GOT3 (cell line): ENCODE results near the gene MIPEP.

Experiments used
- DNase-seq: peaks from one replicate; lab custom pipeline; 2025; ENCODE audit warnings: mixed read lengths; lab: John Stamatoyannopoulos, UW

Gene MIPEP

DNA sequence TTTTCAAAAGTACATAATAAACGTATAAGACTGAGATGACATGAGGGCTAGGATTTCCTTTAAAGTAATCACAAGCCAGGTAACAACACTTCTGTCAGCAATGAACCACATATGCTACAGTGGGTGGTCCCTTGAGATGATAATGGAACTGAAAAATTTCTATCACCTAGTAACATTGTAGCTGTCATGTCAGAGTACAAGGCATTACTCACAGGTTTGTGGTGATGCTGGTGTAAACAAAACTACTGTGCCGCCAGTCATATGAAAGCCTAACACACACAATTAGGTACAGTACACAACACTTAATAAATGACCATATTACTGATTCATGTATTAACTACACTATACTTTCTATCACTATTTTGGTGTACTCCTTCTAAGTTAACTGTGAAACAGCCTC is 36.8 kb downstream of the MIPEP start:
- DNase-seq: no peak

DNA sequence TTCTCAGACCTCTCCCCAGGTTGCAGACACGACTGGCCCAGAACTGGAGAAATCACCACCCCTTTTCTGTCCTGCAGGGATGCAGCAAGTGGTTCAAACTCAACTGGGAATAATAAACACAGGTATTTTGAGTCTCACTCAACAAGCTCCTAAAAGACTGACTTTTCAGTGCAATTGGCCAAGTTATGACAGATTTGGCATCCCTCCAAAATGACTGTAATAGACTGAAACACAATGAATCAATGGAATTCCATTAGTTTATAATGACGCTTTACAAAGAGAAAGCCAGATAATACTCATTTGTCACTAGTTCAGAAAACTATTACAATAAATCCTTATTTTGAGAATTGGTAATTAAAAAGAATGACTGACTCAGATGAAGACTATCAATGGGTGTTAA is 38.1 kb downstream of the MIPEP start:
- no peak for DNase-seq

DNA sequence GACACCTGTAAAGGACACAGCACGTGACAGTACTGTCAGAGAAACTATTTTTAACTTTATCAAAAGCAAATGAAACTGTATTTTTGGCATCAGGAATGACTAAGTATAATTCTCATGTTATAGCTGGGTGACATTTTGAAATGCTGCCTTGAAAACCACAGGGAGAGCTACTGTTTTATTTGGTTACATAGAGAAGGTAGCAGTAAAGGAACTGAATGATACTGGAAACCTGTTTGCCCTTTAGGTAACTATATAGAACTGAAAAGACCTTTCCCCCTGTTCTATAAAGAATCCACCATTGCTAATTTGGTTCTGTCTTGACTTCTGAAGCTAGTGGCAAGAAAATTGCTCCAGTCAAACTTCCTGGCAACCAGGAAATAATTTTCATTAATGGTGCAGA is 39.1 kb downstream of the MIPEP start:
- no peak for DNase-seq

DNA sequence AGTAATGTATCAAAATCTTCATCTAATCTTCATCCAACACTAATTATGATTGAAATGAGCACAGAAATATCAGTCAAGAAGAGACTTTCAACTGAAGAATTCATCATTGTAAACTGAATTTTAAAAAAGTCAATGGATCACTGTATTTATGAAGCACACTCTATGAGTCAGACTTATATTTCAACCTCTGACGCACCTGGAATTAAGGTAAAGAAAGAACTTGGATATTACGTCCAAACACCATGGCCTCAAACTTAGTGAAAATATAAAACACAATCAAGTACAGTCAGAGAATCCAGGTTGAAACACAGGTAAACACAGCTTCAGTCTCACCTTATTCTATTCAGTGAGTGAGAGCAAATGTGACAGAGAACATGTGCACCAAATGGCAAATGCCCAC is 39.5 kb downstream of the MIPEP start:
- no peak for DNase-seq

DNA sequence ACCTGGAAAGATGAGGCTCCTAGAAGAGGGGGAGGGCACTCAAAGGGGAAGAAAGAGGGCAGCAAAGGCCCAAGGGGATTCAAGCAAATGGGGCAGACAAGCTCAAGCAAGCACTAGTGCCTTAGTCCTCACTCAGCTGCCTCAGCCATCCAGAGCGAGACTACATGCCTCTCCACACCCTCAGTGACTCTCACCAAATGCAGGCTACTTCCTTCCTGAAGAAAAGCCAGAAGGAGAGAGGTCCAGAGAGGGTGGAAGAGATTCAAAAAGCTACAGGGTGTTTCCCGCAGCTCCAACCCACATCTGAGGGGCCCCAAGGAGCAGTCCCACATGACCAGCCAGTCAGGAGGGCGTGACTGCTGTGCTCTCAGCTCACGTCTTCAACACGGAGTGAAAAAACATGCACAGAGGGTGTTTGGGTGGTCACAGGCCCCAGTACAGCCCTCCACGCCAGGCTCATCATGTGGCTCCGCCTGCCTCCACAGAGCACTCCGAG is 40.5 kb downstream of the MIPEP start:
- DNase-seq: no peak

DNA sequence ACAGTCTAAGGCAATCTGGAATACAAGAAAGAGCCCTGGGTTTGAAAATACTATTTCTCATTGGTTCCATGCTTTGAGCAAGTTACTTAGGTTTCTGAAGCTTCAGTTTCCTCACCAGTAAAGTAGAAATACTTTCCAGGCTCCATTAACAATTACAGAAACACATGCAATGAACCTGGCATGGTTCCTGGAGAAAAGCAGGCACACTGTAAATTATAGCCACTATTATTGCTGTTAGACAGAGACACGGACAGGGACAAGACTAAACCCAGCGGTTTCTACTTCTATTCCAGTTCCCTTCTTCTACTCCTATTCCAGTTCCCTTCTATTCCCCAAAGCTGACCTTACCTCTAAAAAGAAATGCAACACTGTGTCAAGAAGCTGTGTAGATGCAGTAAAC is 41.2 kb downstream of the MIPEP start:
- DNase-seq: no peak

DNA sequence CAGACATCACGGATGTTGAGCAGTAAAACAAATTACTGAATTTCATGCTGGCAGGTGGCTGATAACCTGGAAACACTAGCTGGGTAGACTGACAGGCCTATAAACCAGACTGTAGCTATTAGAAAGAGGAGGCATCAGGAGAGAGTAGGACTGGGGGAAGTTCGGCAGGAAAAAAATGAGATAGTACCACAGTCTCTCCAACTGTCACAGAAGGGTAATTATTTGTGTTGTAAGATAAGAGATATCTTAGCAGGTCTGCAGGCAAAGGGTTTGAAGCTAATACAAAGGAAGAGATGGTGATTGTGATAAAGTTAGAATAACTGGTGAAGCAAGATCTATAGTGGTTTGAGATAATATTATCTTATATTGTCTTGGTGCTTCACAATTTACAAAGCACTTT is 41.7 kb downstream of the MIPEP start:
- no peak for DNase-seq

DNA sequence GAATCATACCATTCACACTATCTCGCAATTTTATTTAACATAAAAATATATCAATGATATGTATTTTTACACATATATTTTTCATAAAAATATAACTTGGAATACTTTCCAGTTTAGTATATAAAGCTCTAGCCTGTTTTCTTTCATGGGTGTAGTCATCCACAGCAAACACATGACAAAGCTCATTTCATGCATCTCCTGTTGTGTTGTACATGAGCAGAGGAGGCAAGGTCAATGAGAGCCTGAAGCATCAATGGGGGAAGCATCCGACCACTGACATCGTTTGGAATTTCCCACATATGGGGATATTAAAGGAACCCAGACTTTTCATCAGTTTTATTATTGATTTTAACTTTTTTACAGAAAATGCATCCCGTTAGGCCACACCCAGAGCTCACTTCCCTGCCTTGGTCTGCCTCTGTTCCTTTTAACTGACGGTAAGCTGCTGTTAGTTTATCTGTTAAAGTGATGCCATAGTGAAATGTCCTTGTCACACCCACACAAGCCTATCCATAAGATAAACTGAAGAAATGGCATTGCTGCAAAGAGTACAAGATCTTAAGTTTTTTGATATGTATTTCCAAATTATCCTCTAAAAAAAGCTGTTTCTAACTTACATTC is 44.0 kb downstream of the MIPEP start:
- no peak for DNase-seq

DNA sequence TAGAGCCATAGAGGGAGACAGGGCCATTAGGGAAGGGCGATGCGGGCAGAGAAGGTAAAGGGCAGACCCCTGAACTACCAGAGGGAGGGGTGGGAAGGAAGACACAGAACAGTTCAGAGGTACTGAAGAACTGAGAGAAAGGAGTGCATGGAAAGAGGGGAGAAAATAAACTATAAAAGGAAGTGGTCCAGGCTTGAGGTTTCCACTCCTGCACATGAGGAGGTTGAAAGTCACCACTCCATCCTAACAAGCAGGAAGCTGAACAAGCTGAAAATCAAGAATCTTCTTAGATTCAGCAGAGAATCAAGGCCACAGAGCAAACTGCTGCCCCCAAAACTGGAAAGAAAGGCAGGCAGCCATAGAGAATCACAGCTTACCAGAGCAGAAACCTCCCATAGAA is 45.1 kb downstream of the MIPEP start:
- DNase-seq: no peak

DNA sequence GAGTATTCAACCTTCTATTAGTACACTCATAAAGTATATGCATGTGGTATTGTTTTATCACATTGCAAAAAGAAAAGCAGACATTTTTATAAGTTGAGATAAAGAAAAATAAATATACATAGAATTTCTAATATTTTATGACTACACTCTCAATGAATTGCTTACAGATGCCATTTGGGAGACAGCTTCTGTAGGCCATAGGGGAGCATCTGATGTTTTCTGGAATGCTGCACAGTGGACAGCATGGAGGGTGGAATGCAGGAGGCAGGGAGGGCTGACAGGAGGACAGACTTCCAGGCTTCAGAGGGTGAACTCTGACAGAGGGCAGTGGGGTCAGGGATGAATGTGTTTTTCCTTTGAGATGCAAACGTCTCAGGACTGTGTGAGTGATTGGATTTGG is 45.8 kb downstream of the MIPEP start:
- no peak for DNase-seq

DNA sequence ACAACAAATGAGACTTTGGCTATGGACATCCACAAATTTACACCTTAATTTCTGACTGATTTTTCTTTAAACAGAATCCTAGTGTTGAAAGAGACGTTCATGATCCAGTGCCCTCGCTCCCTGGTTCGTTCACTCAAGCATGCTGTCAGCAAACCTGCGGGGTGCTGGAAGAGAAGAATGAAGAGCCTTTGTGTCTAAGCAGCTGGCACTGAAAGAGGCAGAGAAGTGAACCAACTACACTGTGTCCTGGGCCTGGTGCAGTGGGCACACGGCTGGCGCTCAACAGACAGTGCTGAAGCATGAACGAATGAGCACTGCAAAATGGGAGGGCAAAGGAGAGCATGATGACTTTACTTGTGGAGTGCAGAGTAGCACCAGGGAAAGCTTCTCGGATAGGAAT is 46.8 kb downstream of the MIPEP start:
- DNase-seq: no peak

DNA sequence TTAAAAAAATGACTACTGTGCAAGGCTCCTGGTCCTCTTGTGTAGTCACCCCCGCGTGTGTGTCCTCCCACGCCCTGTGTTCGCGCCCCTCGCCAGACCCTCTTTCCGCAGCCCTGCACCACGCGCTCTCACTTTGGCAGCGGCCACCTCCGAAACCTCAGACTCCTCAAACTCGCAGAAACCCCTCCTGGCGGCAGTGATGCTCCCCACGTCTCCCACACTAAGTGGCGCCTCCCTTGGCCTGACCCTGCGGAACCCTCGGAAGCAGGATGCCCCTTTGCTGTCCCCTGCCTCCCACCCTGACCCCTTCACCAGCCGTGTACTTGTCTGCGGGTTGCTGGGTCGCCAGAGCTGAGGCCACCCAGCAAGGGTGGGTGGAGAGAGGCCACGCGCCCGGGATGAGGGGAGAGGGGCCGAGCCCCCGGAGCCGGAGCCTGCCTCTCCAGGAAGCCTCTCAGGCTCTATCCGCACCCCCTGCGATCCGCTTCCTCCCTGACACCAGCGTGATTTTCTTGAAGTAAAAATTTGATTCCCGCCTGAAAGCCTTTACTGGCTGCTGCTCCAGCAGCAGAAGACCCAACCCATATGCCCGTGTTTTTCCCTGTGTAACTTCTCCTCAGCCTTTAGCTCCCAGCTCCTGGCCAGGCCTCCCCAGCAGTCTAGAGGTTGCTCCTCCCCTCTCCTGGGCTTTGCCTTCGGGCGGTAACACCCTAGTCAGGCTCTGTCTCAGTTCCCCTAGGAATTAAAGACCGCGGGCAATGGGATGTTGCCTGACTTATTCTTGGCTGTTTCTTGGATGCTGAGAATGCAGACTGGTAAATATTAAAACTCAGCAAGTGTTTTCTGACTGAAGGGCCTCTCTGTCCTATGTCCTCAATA is 55.2 kb downstream of the MIPEP start:
- no peak for DNase-seq

DNA sequence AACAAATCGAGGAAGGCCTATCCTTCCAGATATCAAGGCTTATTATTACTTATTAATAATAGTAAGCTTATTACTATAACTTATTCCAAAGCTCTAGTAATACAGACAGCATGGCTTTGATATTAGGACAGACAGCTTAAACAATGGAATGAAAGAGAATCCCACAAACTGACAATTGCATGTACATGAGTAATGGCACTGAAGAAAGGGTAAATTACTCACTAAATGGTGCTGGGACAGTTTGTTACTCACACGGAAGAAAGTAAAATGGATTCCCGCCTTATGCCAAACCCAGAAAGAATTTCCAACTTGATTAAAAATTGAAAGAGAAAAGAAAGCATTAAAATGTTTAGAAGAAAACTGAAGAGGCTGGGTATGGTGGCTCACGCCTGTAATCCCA is 60.3 kb downstream of the MIPEP start:
- DNase-seq: no peak

DNA sequence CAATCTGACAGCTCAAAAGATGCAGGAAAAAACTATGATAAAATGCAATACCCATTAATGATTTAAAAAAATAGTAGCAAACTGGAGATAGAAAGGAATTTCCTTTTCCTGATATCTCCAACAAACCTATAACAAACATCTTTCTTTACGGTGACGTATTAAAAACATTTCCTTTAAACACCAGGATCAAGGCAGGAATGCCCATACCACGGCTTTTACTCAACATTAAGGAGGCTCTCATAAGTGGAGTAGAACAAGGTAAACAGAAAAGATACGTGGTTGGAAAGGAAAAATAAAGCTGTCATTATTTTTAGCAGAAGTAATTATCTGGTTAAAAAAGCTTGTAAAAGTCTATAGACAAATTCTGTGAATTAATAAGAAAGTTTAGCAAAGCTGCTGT is 61.1 kb downstream of the MIPEP start:
- no peak for DNase-seq

DNA sequence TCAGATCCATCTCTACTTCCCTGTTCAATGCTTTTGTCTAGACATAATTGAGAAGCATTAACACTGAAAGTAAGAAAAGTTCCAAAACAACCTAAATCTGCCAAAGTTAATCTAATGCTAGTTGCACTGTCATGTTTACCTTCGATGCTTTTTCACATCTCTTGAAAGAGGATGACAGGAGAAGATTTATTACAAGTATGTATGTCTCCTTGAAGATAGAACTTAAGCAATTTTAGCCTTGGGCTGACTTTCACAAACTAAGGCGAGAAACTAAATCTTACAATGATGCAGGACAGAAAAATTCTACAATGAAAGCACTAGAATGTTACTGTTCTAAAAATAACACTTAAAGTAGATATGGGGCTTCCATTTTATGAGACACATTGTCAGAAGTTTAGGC is 64.0 kb downstream of the MIPEP start:
- no peak for DNase-seq

DNA sequence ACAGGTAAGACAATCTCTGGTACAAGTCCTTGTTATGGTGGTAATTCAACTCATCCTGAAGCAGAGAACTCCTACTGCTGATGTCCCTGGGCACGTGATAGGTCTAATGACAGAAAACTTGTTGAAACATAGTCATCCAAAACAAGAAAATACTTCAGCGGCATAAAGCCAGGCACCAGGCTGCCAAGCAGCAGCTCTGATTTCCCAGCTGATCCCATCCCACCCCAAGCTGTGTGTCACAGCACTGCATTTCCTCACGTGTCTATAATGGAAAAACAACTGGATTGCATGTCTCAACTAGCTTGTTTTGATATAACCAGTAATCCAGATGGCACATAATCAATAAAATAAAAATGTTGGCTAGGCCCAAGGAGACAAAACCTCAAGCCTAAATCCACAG is 64.8 kb downstream of the MIPEP start:
- DNase-seq: no peak

DNA sequence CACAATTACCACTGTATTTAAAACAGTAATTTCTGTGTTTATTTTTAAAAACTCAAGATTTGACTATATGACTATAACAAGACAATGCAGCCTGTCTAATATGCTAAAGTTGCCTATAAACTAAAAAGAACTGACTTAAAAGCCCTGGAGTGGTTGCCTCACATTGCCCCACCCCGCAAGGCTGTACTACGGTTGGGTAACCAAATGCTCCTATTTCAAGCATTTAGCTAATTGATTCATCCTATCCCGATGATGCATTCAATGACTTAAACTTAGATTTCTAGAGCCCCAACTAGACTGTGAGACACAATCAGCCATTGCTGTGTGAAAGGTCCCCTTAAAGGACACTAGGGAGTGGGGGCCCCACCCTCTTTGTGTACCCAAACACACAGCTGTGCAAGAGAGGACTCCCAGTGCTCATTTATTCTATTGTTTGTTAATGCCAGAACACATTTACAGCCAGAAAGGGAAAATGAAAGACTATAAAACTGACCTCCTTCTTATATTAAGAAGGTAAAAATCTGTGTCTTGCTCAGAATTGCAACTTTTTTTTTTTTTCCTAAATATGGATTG is 66.9 kb downstream of the MIPEP start:
- DNase-seq: no peak

DNA sequence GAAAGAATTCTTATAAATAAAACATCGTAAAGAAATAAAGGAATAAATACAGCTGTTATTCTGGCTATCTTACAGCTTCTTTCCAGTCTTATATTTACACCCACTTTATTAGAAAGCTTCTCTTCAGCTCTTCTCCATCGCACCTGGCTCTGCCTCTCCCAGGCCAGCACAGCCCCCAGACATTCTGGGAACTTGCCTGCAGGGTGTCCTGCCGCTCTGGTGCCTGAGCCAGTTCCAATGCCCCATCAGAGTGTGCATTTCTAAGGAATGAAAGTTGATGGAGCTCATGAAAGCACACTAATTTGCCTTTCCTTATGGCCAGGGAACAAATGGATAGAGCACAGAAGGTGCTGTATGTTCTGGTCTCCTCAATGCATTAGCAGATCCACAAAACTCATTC is 68.7 kb downstream of the MIPEP start:
- DNase-seq: no peak

DNA sequence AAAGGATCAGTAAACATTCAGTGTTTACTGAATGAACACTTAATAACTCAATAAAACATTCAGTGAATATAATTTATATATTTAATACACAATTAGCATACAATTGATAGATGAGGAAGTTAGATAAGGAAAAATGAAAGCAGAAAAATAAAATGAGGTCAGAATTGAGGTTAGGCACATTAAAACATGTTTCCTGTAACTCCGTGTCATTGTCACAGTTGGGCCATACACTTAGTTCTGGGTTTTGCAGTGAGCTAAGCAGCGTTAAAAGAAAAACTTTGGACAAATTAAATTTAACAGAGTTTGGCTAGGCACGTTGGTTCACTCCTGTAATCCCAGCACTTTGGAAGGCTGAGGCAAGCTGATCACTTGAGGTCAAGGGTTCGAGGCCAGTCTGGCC is 71.4 kb downstream of the MIPEP start:
- DNase-seq: no peak

DNA sequence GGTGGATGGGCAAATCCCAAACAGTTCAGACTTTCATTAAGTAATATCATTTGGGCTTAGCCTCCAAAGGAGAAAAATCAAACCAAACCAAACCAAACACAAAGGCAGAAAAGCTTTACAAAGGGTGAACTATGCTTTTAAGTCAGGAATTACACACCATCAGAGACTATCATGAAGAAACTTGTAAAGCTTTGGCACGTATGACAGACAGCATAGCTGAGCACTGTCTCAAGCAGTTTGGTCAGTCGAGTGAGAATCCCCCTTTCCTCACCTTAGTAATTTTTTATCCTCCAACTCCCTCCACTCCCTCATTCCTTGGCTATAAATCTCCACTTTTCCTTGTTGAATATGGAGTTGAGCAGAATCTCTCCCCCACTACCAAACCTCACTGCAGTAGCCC is 72.1 kb downstream of the MIPEP start:
- no peak for DNase-seq

DNA sequence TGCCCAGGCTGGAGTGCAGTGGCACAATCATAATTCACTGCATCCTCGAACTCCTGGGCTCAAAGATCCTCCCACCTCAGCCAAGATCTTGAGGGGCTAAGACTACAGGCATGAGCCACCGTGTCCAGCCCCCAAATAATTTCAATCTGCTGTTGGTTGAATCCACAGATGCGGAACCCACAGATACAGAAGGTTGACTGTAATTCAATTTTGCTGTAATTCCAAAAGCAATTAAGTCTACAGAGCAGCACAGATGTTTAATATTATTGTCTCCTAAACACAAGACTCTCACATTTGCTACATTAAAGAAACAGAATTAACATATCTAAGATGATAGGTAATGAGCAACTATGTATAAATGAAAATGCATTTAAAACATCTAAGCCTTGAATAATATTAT is 75.6 kb downstream of the MIPEP start:
- no peak for DNase-seq

DNA sequence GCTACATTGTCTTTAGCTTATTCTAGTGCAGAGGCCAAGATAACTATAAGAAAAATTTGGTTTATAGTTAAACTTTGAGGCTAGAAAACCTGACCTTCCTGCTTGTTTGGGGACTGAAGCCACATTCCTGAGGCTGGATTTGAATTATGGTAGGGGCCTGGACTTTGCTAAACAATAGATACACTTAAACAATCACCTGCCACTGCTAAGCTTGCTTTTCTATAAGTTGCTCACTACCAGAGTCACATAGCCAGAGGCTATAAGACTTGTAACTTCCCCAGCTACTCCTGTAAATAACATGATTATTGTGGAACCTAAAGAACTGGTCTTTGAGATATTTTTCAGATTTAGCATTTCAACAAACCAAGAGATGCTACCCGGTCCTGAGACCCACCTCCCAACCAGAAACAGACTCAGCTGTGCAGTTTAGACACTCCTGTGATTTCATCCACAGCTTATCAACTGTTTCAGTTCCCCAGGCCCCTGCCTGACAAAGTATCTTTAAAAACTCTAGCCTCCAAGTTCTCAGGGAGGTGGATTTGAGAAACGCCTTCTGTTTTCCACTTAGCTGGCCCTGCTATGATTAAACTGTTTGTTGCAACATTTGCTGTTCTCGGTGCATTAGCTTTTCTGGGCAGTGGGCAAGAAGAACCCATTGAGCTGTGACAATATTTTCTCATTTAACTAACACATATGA is 77.7 kb downstream of the MIPEP start:
- DNase-seq: no peak
